CD4-positive, alpha-beta T cell treated with Interleukin-21 for 1 hour (primary cell): ENCODE measurements around the gene SLC6A20.
A peak's percentile ranks its signal among the peaks of the same experiment; 100 is the strongest.
"Not testable (repeated sequence)": the region's sequence is repeated elsewhere in the genome, so short reads cannot be mapped to it uniquely, and the experiment has no call there.

Experiments used
- DNase-seq: peaks from one replicate; pipeline ENCODE4 v3.0.0-alpha.2; 2020

SLC6A20 gene

DNA sequence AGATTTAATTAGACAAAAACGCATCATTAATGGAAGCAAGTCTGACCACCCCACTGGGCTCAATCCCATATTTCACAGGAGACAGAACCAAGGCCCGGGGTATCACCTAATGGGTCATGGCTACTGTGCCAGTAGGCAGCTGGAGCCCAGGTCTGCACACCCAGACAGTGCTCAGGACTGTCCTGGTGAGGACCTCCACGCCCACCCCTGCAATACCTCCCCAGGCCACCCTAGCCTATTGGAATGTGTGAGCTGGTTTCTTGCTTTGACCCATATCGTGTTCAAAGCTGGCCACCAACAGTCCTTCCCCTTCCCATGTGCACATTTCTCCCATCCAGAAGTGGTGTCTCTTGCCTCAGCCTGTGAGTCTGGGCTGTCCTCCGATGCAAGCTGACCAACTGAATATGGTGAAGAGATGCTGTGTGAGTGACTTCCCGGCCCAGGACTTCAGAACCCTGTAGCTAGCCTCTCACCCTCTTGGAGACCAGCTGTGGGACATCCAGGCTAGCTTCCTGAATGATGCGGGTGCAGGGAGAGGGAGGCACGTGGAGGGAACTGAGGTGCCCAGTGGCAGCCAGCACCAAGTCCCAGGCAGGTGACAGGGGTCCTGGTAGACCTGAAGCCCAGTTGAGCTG lies 19.1 kb downstream of the SLC6A20 start:
- no peak for DNase-seq

DNA sequence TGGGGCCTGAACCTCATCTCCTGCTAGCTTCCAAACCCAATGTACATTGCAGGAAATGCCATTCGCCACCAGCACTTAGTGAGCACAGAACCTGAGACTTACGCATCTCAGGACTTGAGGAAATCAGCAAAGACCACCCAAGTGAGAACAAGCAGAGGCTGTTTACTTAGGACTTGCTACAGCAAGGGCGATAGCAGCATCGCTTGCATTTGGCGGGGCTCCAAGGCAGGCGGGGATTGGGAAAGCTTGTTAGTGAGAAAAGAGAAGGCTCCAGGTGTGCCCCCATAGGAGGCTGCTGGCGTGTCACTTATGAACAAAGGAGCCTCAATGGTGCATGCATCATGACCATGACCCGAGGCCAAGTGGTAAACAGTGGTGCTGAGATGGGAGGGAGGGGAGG lies 19.7 kb downstream of the SLC6A20 start:
- DNase-seq: no peak

DNA sequence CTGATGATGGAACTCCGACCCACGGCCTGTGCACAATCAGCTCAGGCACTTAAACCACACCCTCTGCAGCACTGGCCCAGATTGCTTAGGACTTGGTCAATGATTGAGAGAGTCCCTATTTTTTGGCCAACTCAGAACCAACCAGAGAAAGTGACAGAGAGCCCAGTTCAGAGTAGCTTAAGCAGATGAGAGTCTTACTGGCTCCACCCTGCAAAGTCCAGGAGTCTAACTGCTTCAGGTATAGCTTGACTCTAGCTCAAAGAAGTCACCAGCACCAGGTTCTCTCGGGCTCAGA lies 20.1 kb downstream of the SLC6A20 start:
- no peak for DNase-seq

GRCh38 chr3:45775571-45776300 lies 20.6 kb downstream of the SLC6A20 start:
- no peak for DNase-seq

DNA sequence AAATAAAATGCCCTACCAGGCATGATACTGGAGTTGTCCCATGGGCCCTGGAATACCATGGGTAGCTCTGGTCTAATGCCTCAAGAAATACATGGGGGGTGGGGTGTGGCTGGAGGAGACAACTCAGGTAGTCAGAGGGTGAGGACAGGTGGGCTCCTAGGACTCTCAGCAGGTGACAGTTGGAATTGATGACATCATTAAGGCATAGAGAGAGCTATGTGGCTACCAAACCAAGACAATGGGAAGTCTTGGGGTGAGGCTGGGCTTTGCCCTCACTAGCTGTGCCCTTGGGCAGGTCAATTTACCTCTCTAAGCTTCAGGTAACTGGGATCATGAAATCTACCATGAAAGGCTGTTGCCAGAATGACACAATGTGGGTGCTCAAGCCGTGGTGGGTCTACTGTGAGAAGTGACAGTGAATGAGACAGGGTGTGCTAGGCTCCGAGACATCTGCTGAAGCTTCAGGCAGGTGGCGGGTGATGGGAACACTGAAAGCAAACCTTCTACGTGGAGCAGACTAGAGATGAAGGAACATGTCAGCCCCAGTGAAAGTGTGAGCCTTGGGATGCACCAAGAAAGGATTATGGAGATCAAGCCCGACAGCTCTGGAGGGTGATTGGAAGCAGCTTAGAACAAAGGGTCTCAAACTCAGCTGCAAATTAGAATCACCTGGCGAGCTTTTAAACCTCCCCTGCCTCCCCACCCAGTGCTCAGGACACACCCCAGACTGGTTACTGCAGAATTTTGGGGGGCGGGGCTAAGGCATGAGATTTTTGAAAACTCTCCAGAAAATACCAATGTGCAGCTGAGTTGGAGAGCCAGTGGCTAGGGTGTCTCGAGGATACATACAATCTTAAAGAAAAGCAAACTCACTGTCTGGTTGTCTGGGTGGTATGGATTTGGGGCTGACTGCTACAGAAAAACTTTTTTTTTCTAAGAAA lies 21.5 kb downstream of the SLC6A20 start:
- no peak for DNase-seq

DNA sequence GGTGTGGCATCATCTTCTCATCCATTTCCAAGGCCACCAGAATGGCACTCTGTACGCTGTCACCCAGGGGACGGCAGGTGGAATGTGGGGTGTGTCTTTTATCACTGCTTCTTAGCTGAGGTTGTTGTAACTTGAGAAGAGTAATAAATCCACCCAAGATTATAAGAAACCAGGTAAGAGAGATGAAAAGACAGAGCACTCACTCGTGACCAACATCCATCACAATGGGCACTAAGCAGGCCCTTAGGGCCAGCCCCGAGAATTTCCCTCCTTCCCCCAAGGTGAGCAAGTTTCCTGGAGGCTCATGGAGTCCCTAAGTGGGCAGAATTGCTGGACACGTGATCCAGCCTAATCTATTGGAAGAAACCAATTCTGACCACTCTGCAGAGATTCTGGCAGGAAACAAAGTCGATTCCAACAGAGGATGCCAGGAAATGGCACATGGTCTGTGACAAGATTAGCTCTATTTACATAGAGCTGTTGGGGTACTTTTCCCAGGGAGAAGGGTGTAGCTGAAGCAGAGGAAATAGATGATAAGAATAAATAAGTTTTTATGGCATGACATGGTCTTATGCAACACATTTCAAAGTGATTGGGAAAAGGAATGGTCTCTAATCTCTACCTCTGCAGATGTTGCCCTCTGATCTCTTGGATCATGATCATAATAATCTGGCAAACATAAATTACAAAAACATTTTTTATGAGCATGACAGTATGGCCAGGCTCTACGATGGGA lies 22.5 kb downstream of the SLC6A20 start:
- no peak for DNase-seq

GRCh38 chr3:45773072-45773471 lies 23.3 kb downstream of the SLC6A20 start:
- DNase-seq: no peak

DNA sequence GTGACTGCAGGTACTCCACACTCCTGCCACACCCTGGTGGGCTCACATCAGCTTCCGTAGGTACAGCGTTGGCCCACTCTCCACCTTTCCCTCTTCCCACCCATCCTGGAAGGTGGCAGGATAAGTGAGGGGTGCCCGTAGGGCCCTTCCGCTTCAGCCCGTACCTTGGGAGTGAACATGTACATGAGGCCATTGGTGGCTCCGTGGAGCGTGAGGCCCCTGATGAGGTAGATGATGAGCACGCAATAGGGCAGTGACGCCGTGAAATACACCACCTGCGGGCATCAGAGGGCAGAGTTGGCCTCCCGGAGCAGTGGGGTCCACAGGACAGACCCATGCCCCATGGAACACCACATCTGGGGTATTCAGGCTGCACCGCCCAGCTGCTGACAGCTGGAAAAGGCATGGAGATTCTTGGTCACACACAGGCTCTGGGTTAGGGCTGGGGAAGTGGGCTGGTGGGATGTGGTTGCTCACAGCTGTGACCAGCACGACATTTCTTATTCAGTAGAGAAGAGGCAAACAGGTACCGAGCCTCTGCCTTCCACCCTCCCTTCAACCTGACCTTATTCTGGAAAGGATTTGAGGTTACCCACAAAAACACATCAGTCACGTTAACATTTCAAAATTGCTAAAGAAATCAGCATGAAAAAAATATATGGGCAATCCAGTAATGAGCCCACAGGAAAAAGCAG lies 23.8 kb downstream of the SLC6A20 start:
- DNase-seq: no peak

DNA sequence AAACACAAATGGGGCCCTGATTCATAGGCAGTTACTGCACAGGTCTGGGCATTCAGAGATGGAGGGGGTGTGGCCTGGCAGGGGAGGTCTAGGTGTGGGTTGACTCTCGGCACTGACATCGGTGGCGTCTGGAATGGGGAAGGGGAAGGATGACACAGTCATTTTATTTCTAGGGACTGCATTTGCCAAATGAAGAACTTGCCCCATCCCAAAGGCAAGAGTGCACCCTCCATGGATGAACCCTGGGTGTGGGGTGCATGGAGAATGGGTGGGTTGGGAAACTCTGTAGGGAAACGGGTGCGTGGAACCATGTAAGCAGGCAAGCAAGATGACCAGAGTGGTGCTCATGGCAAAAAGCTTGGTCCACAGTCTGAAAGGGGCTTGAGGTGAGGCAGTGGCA lies 24.5 kb downstream of the SLC6A20 start:
- no peak for DNase-seq

GRCh38 chr3:45771166-45771775 lies 25.1 kb downstream of the SLC6A20 start:
- no peak for DNase-seq

DNA sequence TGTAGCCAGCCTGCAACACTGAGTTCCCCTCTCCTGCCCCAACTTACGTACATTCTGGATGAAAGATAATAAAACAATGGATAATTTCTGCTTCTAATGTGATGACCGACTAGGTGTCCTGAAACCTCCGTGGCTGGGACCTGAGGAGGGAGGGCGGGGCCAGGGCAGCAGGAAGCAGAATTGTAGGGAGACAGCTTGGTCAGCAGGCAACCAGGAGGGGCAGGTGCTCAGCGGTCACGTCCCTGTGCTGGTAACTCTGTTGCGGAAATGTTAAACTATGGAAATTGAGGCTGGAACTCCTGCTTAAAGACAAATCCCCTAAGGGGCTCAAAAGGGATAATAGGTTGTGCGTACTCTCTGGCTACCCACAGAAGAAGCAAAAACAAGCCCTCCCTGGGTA lies 30.4 kb downstream of the SLC6A20 start:
- DNase-seq: no peak

DNA sequence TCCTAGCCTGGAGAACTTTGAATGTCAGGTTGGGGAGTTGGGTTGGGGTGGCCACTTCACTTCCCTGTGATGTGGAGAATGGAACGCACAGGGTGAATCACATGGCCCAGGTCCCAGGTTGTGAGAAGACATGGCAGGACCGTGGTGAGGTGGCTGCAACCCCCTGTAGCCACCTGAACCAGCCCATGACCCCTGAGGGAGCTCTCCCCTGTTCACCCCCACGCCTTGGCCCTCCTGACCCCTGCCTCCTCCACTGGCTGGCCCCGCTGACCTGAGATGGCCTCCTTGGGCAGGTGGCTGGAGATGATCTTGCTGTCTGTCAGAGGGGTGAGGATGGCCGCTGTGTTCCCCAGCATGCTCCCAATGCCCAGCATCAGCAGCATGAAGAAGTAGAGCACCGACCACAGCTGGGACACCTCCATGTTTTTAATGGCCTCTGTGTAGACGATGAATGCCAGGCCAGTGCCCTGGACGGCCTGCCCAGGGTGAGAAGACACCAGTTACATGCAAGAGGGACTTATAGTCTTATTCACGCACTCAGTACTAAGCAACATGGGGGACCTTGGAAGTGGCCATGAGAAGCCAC lies 31.0 kb downstream of the SLC6A20 start:
- no peak for DNase-seq

GRCh38 chr3:45763303-45763675 lies 33.0 kb downstream of the SLC6A20 start:
- DNase-seq: no peak

GRCh38 chr3:45762647-45763302 lies 33.6 kb downstream of the SLC6A20 start:
- no peak for DNase-seq

GRCh38 chr3:45761831-45762230 lies 34.5 kb downstream of the SLC6A20 start:
- no peak for DNase-seq

GRCh38 chr3:45760878-45761711 lies 35.2 kb downstream of the SLC6A20 start:
- DNase-seq: peak; percentile 54

DNA sequence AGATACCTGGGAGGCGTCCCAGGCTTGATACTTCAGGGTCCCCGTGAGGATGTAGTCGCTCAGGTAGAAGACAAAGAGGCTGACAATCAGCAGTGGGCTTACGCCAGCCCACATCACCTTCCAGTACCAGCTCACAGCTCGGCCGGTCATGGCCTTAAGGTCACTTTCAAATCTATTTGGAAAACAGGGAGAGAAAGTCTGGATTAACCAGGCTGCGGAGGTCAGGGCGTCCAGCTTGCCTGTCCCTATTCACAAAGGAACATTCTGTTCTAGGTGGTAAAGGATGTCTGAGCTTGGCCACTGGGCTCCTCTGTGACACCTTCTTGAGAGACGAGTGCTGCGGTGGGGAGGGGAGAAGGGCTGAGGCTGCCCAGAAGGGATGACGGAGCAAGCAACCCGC lies 36.5 kb downstream of the SLC6A20 start:
- no peak for DNase-seq

DNA sequence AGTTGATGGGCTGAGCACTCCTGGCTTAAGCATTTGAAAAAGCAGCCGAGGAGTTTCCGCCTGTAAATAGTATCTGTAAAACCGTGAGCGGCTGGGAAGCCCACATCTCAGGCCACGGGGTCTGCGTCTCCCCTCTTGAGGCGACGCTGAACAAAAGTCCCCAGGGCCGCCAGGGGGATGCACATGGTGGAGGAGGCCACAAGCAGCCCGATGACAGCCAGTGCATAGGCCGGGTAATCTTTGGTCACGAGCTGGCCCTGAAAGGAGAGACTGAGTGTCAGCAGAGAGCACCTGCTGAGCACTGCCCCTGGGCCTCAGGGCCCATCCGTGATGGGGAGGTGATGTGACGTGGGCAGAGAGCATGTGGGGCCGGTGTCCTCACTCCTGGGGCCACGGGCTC lies 37.5 kb downstream of the SLC6A20 start:
- no peak for DNase-seq

DNA sequence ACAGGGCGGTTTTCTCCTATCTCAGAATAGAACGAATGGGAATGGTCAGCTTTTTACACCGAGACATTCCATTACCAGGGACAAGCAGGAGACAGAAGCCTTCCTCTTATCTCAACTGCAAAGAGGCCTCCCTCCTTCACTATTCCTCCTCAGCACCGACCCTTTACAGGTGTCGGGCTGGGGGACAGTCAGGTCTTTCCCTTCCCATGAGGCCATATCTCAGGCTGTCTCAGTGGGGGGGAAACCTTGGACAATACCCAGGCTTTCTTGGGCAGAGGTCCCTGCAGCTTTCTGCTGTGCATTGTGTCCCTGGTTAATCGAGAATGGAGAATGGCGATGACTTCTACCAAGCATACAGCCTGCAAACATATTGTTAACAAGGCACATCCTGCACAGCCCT lies 39.2 kb downstream of the SLC6A20 start:
- not testable (repeated sequence) for DNase-seq

DNA sequence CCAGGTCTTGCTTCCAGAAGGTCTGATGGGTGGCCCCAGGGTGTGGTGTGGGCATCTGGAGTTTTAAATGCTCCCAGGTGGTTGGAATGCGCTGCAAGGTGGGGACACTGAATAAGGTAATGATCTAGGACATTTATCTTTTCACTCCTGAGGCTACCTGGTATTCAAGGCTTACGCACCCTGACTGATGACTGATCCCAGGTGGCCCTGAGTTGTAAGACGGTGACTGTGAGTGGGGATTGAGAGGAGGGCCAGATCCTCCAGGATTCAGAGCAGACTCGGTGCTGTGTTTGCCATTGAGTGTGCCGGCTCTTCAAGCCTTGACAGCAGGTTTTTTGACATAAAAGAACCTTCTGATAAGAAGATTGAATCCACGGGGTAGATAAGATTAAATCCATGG lies 40.3 kb downstream of the SLC6A20 start:
- no peak for DNase-seq
